Coronary artery (tissue), 2 donors: ENCODE data around the gene SHFL.

Source experiments
- DNase-seq: peaks from one replicate; pipeline ENCODE4 v3.0.0-alpha.2; 2017; ENCODE audit warnings: low spot score
- H3K27ac ChIP-seq, 2 donors: fragments of 200-600 bp; sonication (generic); one replicate each; pipeline ENCODE4 v1.5.1; 2016 to 2019
- H3K4me3 ChIP-seq: fragments of 200-600 bp; sonication (generic); 2 replicates; pipeline ENCODE4 v1.5.1; 2016; ENCODE audit warnings: mild to moderate bottlenecking, moderate library complexity
- TF ChIP-seq, protein P1 (sequence below): fragments of 200-600 bp; sonication (generic); IDR thresholded peaks from one replicate; pipeline ENCODE4 v1.5.1; 2019; ENCODE audit warnings: antibody characterized with exemption

Gene SHFL

DNA sequence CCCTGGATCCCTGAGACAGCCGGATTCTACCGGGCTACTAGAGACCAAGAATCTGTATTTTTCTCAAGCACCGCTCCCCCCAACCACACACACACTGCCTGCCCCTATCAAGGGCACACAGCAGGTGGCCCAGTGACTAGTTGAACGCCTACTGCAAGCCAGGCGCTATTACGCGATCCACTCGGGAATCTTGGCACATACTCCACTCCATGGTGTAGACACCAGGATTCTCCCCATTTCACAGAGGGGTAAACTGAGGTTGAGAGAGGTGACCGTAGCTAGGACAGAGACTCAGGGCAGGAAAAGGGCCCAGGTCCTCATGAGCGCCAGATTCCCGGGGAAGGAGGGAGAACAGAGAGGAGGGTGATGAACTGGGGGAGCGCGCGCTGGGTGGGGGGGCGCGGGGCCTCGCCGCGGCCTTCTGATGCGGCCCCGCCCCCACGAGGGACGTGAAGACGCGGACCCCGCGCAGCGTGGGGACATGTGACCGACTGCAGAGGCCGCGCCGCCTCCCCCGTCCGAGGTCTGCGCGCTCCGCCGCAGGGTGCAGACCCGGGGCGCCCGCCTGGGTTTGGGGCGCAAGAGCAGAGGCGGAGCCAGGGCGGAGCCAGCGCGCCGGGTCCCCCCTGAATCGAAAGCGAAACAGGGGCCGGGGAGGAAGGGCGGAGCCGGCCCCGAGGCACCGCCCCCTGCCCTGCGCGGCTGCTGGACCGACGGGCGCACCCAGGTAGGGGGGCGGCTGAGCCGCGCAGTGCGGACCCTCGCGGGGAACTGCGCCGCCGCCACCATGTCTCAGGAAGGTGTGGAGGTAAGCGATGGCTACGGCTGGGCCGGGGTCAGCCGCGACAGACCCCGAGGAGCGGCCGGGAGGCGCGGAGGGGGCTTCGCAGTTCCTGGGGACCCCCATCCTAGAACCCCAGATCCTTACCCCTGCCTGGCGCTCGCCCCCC is at the start of gene SHFL:
Gene SHFL (plus strand): TSS at position 677 of the 950 bp plus-strand sequence. CDS start 111 bp downstream, at position 788.
- TF ChIP-seq, protein P1, sequence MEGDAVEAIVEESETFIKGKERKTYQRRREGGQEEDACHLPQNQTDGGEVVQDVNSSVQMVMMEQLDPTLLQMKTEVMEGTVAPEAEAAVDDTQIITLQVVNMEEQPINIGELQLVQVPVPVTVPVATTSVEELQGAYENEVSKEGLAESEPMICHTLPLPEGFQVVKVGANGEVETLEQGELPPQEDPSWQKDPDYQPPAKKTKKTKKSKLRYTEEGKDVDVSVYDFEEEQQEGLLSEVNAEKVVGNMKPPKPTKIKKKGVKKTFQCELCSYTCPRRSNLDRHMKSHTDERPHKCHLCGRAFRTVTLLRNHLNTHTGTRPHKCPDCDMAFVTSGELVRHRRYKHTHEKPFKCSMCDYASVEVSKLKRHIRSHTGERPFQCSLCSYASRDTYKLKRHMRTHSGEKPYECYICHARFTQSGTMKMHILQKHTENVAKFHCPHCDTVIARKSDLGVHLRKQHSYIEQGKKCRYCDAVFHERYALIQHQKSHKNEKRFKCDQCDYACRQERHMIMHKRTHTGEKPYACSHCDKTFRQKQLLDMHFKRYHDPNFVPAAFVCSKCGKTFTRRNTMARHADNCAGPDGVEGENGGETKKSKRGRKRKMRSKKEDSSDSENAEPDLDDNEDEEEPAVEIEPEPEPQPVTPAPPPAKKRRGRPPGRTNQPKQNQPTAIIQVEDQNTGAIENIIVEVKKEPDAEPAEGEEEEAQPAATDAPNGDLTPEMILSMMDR = no peak
- no peak for DNase-seq
- Histone ChIP-seq H3K4me3 (peak within 1 kb of the TSS; percentile 81), H3K27ac (peak within 1 kb of the TSS; percentile 88 to 91)

GRCh38 chr19:10036601-10037071 is 49.5 kb upstream of the SHFL start:
- H3K4me3 ChIP-seq = no peak overlapping the region
- no peak overlapping the region for H3K27ac ChIP-seq
- TF ChIP-seq, protein P1 = no peak
- no peak for DNase-seq

- no peak overlapping the region for H3K4me3 ChIP-seq
- DNase-seq = no peak
- TF ChIP-seq, protein P1 = no peak
- no peak overlapping the region for H3K27ac ChIP-seq
These were observed 48.8 kb upstream of the SHFL start for GRCh38 chr19:10037367-10037766.

DNA sequence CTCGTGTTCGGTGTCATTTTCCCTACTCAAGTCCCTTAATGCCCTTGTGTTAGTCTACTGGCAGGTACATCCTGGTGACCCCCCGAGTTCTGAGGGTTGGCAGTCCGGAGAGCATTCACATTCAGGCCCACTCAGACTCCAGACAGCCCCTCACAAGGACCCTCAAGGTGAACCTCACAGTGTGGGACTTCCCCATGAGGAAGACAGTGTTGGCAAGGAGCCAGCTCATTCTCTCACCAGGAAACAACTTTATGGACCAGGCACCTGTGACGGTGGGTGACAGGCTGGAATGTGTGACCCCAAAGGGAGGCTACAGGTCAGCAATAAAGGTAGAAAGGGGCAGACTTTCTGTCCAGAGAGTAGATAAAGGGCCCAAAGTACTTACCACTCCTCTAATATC is 48.3 kb upstream of the SHFL start:
- no peak overlapping the region for H3K27ac ChIP-seq

DNA sequence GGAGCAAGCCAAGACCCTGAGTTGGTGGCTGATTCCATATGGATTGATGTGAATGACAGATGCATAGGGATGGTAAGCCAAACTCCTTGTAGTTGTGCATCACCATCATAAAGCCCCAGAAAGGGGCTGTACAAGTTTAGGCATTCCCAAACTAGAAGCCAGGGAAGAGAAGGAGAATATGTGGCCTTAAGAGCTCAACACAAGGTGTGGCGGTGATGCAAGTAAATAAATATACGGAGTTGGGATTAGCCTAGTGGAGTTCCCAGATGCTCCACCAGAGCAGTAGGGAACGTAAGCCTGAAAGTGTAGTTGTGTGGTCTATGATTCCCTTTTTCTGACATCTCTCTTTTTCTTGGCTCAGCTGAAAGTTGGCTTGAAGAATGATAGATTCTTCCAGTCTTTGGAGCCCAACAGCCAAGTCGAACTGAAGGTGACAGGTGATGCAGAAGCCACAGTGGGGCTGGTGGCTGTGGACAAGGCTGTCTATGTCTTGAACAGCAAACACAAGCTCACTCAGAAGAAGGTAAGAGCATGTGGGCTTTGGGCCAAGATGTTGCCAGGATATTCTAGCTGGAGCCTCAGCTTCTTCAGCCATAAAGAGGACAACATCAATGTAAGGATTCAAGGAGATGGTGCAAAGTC is 42.7 kb upstream of the SHFL start:
- no peak for DNase-seq
- Histone ChIP-seq H3K27ac (no peak overlapping the region), H3K4me3 (no peak overlapping the region)
- TF ChIP-seq, protein P1 = no peak

More for the DNA sequence above, 48.3 kb upstream of the SHFL start:
- H3K4me3 ChIP-seq = no peak overlapping the region
- DNase-seq = no peak
- TF ChIP-seq, protein P1 = no peak

DNA sequence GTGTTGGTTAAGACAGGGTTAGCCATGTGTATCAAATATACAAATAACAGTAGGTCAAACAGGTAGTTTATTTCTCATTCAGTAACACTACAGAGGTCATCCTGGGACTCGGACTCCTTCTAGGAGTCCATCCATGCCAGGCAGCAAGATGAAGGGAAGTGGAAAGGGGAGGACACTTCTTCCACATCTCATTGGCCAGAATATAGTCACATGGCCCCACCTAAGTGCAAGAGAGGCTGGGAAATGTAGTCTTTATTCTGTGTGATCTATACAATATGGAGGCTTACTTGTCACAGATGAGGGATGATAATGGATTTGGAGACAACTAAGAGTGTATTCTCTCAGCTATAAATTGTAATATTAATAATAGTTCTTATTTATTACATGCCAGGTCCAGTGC is 41.7 kb upstream of the SHFL start:
- TF ChIP-seq, protein P1 = no peak
- H3K4me3 ChIP-seq = no peak overlapping the region
- H3K27ac ChIP-seq = no peak overlapping the region
- DNase-seq = no peak
